NCI-H1417 treated with DMSO at 0.1 percent for 48 hours (cell line): ENCODE data around the gene ZNF212.

Experiments used
- DNase-seq: peaks from one replicate; lab custom pipeline; 2025; lab: John Stamatoyannopoulos, UW

The ZNF212 gene

GRCh38 chr7:149285603-149286002 lies 46.2 kb downstream of the ZNF212 start:
- DNase-seq: no peak

GRCh38 chr7:149286811-149287400 lies 47.5 kb downstream of the ZNF212 start:
- DNase-seq: no peak

GRCh38 chr7:149287622-149288021 lies 48.2 kb downstream of the ZNF212 start:
- no peak for DNase-seq

- no peak for DNase-seq
These were observed 49.8 kb downstream of the ZNF212 start for GRCh38 chr7:149289262-149289661.

GRCh38 chr7:149289856-149290255 lies 50.4 kb downstream of the ZNF212 start:
- no peak for DNase-seq

- no peak for DNase-seq
These were observed 51.8 kb downstream of the ZNF212 start for GRCh38 chr7:149291036-149291780.

GRCh38 chr7:149291781-149292461 lies 52.5 kb downstream of the ZNF212 start:
- DNase-seq: no peak

GRCh38 chr7:149292462-149292823 lies 53.0 kb downstream of the ZNF212 start:
- DNase-seq: no peak

- DNase-seq: no peak
These were observed 53.9 kb downstream of the ZNF212 start for GRCh38 chr7:149293338-149293737.

- DNase-seq: no peak
These were observed 54.6 kb downstream of the ZNF212 start for GRCh38 chr7:149293946-149294633.

- DNase-seq: no peak
These were observed 55.4 kb downstream of the ZNF212 start for GRCh38 chr7:149294634-149295480.

GRCh38 chr7:149295481-149295850 lies 56.0 kb downstream of the ZNF212 start:
- DNase-seq: no peak

- DNase-seq: no peak
These were observed 56.9 kb downstream of the ZNF212 start for GRCh38 chr7:149296368-149296767.

GRCh38 chr7:149297034-149297755 lies 57.7 kb downstream of the ZNF212 start:
- no peak for DNase-seq

GRCh38 chr7:149300620-149301285 lies 61.3 kb downstream of the ZNF212 start:
- DNase-seq: no peak

- no peak for DNase-seq
These were observed 62.8 kb downstream of the ZNF212 start for GRCh38 chr7:149302222-149302621.

GRCh38 chr7:149302865-149303264 lies 63.4 kb downstream of the ZNF212 start:
- no peak for DNase-seq

- DNase-seq: no peak
These were observed 64.6 kb downstream of the ZNF212 start for GRCh38 chr7:149304006-149304405.
